ENCODE results near the gene INPP5A. TPM values are rescaled to one million over a fixed set of nuclear protein-coding genes. Genes with fewer than 3 reads are reported as not detected.

INPP5A gene
- total and polyA plus RNA-seq, 2 of the 13 experiments (the other 11 are each of a cell fraction or from before 2014, with no cell fraction given): 17.5 to 37.9 TPM

GRCh38 chr10:132497861-132498561 is 39.6 kb upstream of the INPP5A start:
- 31% methylated on average over 6 of the region's 17 CpGs for WGBS (ENCODE audit: low lambda C conversion rate)
- intact Hi-C loops (cut with micrococcal nuclease; ENCODE audit: unreplicated experiment): no loop called here
- FAIRE-seq (no peak), ATAC-seq (no peak; the same call in 1 of the 3 replicates), DNase-seq (ENCODE audit: low spot score) (no peak)
- no peaks in the 10 kb centered on the region for H3K36me3 ChIP-seq (replicated peaks in 1 of 2; ENCODE audit: control insufficient read depth in 1 of 2, insufficient read depth in 2 of 2, low read length in 2 of 2)
- H2AFZ ChIP-seq (ENCODE audit: low read length): no peak overlapping the region
- no peaks in the 10 kb centered on the region for H3K4me1 ChIP-seq (ENCODE audit: insufficient read depth, low read length)
- H3K4me2 ChIP-seq (ENCODE audit: low read depth, low read length): no peak overlapping the region
- H4K20me1 ChIP-seq (ENCODE audit: insufficient read depth, low read length): no peaks in the 10 kb centered on the region
- H3K9me3 ChIP-seq (ENCODE audit: low read length): no peaks in the 10 kb centered on the region
- H3K27me3 ChIP-seq (ENCODE audit: control insufficient read depth in 1 of 2, insufficient read depth in 2 of 2, low read length in 2 of 2): peaks cover 12 to 80% of the 10 kb centered on the region in 2 experiments; a peak in 3 of 5 replicates
- H3K27ac ChIP-seq (ENCODE audit: extremely low read length, insufficient read depth, low read length): no peak overlapping the region
- TF ChIP-seq MTF1 (CRISPR knock-in tag; IDR thresholded peaks at IDR 0.05) (no peak), ETV5 (CRISPR knock-in tag; IDR thresholded peaks at IDR 0.05; ENCODE audit: borderline replicate concordance) (no peak), CAMTA2 (CRISPR knock-in tag; IDR thresholded peaks at IDR 0.05; ENCODE audit: borderline replicate concordance) (no peak), ZNF629 (CRISPR knock-in tag; conservative IDR thresholded peaks at IDR 0.05) (no peak), ARID2 (CRISPR knock-in tag; IDR thresholded peaks at IDR 0.05; ENCODE audit: borderline replicate concordance) (no peak), KDM5B (CRISPR knock-in tag; IDR thresholded peaks at IDR 0.05; ENCODE audit: borderline replicate concordance) (no peak), SSRP1 (CRISPR knock-in tag; IDR thresholded peaks at IDR 0.05) (no peak)
- TF ChIP-seq, protein P1, sequence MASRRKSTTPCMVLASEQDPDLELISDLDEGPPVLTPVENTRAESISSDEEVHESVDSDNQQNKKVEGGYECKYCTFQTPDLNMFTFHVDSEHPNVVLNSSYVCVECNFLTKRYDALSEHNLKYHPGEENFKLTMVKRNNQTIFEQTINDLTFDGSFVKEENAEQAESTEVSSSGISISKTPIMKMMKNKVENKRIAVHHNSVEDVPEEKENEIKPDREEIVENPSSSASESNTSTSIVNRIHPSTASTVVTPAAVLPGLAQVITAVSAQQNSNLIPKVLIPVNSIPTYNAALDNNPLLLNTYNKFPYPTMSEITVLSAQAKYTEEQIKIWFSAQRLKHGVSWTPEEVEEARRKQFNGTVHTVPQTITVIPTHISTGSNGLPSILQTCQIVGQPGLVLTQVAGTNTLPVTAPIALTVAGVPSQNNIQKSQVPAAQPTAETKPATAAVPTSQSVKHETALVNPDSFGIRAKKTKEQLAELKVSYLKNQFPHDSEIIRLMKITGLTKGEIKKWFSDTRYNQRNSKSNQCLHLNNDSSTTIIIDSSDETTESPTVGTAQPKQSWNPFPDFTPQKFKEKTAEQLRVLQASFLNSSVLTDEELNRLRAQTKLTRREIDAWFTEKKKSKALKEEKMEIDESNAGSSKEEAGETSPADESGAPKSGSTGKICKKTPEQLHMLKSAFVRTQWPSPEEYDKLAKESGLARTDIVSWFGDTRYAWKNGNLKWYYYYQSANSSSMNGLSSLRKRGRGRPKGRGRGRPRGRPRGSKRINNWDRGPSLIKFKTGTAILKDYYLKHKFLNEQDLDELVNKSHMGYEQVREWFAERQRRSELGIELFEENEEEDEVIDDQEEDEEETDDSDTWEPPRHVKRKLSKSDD (CRISPR knock-in tag; IDR thresholded peaks at IDR 0.05; ENCODE audit: low read depth): no peak
- no peaks in the 10 kb centered on the region for H3K79me2 ChIP-seq (ENCODE audit: insufficient read depth, low read length)
- no TSS peak for BruUV-seq (replicated peaks)
- no peak overlapping the region for H3K4me3 ChIP-seq (replicated peaks in 1 of 3; ENCODE audit: insufficient read depth in 1 of 3, low read depth in 2 of 3, low read length in 3 of 3)
- CTCF ChIA-PET (ENCODE audit: low intra/inter-chr PET ratio, low total read pairs): no interaction called here
- no peak overlapping the region for H3K9ac ChIP-seq (ENCODE audit: insufficient read depth, low read depth, low read length)
- in situ Hi-C loops (cut with HindIII; ENCODE audit: extremely low pct_ligation_motif_present, low pct_unique_long_range_greater_than_20kb): no loop called here
- POLR2A ChIA-PET: no interaction called here

Measured in HepG2 (cell line).